ENCODE data around the gene NOL11.
"Not testable (repeated sequence)": the region's sequence is repeated elsewhere in the genome, so short reads cannot be mapped to it uniquely, and the experiment has no call there.

Gene NOL11

GRCh38 chr17:67693811-67694210 is 23.9 kb upstream of the NOL11 start:
- TF ChIP-seq CTCF (IDR thresholded peaks at IDR 0.05; ENCODE audit: borderline replicate concordance, insufficient read depth, low read depth, low read length) = no peak
- H3K4me3 ChIP-seq (ENCODE audit: low read depth, low read length) = no peak overlapping the region

GRCh38 chr17:67696347-67696746 is 21.4 kb upstream of the NOL11 start:
- TF ChIP-seq CTCF (IDR thresholded peaks at IDR 0.05; ENCODE audit: borderline replicate concordance, insufficient read depth, low read depth, low read length) = no peak

GRCh38 chr17:67696853-67697498 is 20.8 kb upstream of the NOL11 start:
- TF ChIP-seq CTCF (IDR thresholded peaks at IDR 0.05; ENCODE audit: borderline replicate concordance, insufficient read depth, low read depth, low read length) = no peak
- H3K4me3 ChIP-seq (ENCODE audit: low read depth, low read length) = no peak overlapping the region

More at GRCh38 chr17:67696347-67696746, 21.4 kb upstream of the NOL11 start:
- H3K4me3 ChIP-seq (ENCODE audit: low read depth, low read length) = no peak overlapping the region

- no peak for TF ChIP-seq CTCF (IDR thresholded peaks at IDR 0.05; ENCODE audit: borderline replicate concordance, insufficient read depth, low read depth, low read length)
- no peak overlapping the region for H3K4me3 ChIP-seq (ENCODE audit: low read depth, low read length)
These were observed 17.6 kb upstream of the NOL11 start for GRCh38 chr17:67700037-67700724.

GRCh38 chr17:67700725-67701119 is 17.0 kb upstream of the NOL11 start:
- no peak for TF ChIP-seq CTCF (IDR thresholded peaks at IDR 0.05; ENCODE audit: borderline replicate concordance, insufficient read depth, low read depth, low read length)
- H3K4me3 ChIP-seq (ENCODE audit: low read depth, low read length) = no peak overlapping the region

- not testable (repeated sequence) for H3K4me3 ChIP-seq (ENCODE audit: low read depth, low read length)
These were observed 14.9 kb upstream of the NOL11 start for GRCh38 chr17:67702861-67703260.

- TF ChIP-seq CTCF (IDR thresholded peaks at IDR 0.05; ENCODE audit: borderline replicate concordance, insufficient read depth, low read depth, low read length) = no peak
- H3K4me3 ChIP-seq (ENCODE audit: low read depth, low read length) = no peak overlapping the region
These were observed 10.3 kb upstream of the NOL11 start for GRCh38 chr17:67707442-67707841.

All from GM12875 (cell line).